Daoy (cell line): ENCODE results near the gene CDCA4. TPM values are rescaled to one million over a fixed set of nuclear protein-coding genes. Genes with fewer than 3 reads are reported as not detected.

Source experiments
- DNase-seq: peaks from one replicate; pipeline ENCODE4 v3.0.0-alpha.2; 2015; ENCODE audit warnings: low read depth
- total RNA-seq: library from RNA; depleted of rRNA; stranded (reverse); fragments of >200 nt; shearing (Covaris generic); gene quantifications from 2 replicates; pipeline ENCODE4 v1.2.3, GENCODE V29; 2014

The CDCA4 gene
- total RNA-seq, 1 experiment from 2014 or later = 79.0 TPM

- DNase-seq = peak; percentile 3
Measured at GRCh38 chr14:104989951-104990303, 31.0 kb downstream of the CDCA4 start.

GRCh38 chr14:104989236-104989950, 31.5 kb downstream of the CDCA4 start:
- no peak for DNase-seq

- DNase-seq = no peak
Measured at GRCh38 chr14:104986487-104987164, 34.3 kb downstream of the CDCA4 start.

GRCh38 chr14:104985675-104986486, 35.0 kb downstream of the CDCA4 start, which contains the start of gene CLBA1:
Gene CLBA1 (plus strand): TSS chr14:104985788. CDS start chr14:104986432, 644 bp downstream.
- peak; percentile 98 for DNase-seq

- DNase-seq = no peak
Measured at GRCh38 chr14:104984056-104984894, 36.6 kb downstream of the CDCA4 start.

GRCh38 chr14:104983231-104983721, 37.6 kb downstream of the CDCA4 start:
- no peak for DNase-seq

GRCh38 chr14:104982548-104983230, 38.2 kb downstream of the CDCA4 start:
- DNase-seq = no peak

GRCh38 chr14:104981699-104982541, 39.0 kb downstream of the CDCA4 start:
- DNase-seq = no peak

GRCh38 chr14:104980611-104981531, 40.0 kb downstream of the CDCA4 start:
- DNase-seq = no peak

- peak; percentile 67 for DNase-seq
Measured at GRCh38 chr14:104979758-104980610, 40.9 kb downstream of the CDCA4 start.

GRCh38 chr14:104978746-104979691, 41.9 kb downstream of the CDCA4 start:
- DNase-seq = no peak

- DNase-seq = peak; percentile 91
Measured at GRCh38 chr14:104977681-104978653, 42.9 kb downstream of the CDCA4 start, which contains the start of gene AHNAK2. Gene AHNAK2 (minus strand): TSS chr14:104978374. CDS start chr14:104978237, 137 bp downstream.

- no peak for DNase-seq
Measured at GRCh38 chr14:104977008-104977680, 43.7 kb downstream of the CDCA4 start.

GRCh38 chr14:104976198-104977007, 44.5 kb downstream of the CDCA4 start:
- DNase-seq = peak; percentile 88
